Measurements from ENCODE around the gene SIGLEC12.

DNA sequence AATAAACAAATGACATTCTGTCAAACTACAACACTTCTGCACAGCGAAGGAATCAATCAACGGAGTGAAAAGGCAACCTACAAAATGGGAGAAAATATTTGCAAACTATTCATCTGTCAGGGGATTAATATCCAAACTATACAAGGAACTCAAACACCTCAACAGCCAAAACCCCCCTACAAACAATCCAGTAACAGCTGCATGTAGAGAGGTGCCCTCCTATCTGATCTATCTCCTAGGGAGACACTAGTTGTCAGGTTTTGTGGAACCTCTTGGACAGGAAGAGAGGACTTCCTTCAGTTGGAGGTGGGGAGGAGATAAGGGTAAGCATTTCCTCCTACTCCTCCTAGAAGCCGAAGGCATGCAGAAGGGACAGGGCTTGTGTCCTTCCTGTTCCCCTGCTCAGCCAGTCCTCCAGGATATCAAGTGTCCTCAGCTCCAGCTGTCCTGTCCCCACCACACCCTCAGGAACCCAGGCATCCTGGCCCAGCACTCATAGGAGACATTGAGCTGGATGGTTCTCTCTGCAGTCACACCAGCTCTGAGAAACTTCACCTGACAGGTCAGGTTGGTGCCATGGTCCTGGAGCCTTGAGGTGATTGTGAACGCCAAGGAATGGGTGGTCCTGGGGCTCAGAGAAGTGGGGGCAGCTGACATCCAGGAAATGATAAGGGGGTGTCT is 33.6 kb downstream of the SIGLEC12 start:
- TF ChIP-seq, protein P1, sequence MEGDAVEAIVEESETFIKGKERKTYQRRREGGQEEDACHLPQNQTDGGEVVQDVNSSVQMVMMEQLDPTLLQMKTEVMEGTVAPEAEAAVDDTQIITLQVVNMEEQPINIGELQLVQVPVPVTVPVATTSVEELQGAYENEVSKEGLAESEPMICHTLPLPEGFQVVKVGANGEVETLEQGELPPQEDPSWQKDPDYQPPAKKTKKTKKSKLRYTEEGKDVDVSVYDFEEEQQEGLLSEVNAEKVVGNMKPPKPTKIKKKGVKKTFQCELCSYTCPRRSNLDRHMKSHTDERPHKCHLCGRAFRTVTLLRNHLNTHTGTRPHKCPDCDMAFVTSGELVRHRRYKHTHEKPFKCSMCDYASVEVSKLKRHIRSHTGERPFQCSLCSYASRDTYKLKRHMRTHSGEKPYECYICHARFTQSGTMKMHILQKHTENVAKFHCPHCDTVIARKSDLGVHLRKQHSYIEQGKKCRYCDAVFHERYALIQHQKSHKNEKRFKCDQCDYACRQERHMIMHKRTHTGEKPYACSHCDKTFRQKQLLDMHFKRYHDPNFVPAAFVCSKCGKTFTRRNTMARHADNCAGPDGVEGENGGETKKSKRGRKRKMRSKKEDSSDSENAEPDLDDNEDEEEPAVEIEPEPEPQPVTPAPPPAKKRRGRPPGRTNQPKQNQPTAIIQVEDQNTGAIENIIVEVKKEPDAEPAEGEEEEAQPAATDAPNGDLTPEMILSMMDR (IDR thresholded peaks at IDR 0.05), result no peak
- TF ChIP-seq POLR2AphosphoS5 (IDR thresholded peaks at IDR 0.05) (no peak), EP300 (IDR thresholded peaks at IDR 0.05; ENCODE audit: low read depth) (no peak)
